Mucosa of descending colon (tissue), 3 donors: Measurements from ENCODE around the gene ARHGAP26. TPM values are rescaled to one million over a fixed set of nuclear protein-coding genes. Genes with fewer than 3 reads are reported as not detected.

ENCODE experiments used
- ATAC-seq: fragments of 200-7000 bp; cut with Tn5 transposase; one replicate; pipeline ENCODE4 v1.9.1; 2020; ENCODE audit warnings: mild to moderate bottlenecking, moderate library complexity
- DNase-seq, 3 donors: peaks; one replicate each; pipeline ENCODE4 v3.0.0-alpha.2; 2020
- H3K36me3 ChIP-seq: fragments of 200-600 bp; one replicate; pipeline ENCODE4 v1.8.0; 2021; ENCODE audit warnings: low read depth, mild to moderate bottlenecking
- H3K4me1 ChIP-seq: fragments of 200-600 bp; one replicate; pipeline ENCODE4 v1.8.0; 2021; ENCODE audit warnings: low read depth, mild to moderate bottlenecking
- H3K4me3 ChIP-seq: fragments of 200-600 bp; one replicate; pipeline ENCODE4 v1.8.0; 2021; ENCODE audit warnings: mild to moderate bottlenecking
- H3K9me3 ChIP-seq: fragments of 200-600 bp; one replicate; pipeline ENCODE4 v1.8.0; 2021; ENCODE audit warnings: mild to moderate bottlenecking
- intact Hi-C, 2 donors: fragments of 100-400 bp; cut with DNase I in 1 of 2; cut with micrococcal nuclease in 1 of 2; formaldehyde crosslinking; loops; one replicate each; pipeline versions ENCODE4 v1.11.0 to v1.11.1; 2022; cut with DNase I, micrococcal nuclease
- total RNA-seq, 3 donors: library from RNA; stranded (reverse); fragmentation: NEBNext Ultra II Directional in 2 of 3; extraction: Animal tissue kit (Norgen Biotek cat#: 25700) in 2 of 3; gene quantifications; one replicate each; pipeline versions ENCODE4 v1.2.1 to v1.2.4, GENCODE V29; 2021 to 2023
- TF ChIP-seq, protein P1 (sequence below): fragments of 200-600 bp; IDR thresholded peaks from one replicate; pipeline ENCODE4 v1.8.0; 2022; ENCODE audit warnings: antibody characterized with exemption, mild to moderate bottlenecking
- donor health status: DM: no; HTN: no; CAD: no; lungs with moderate emphysema.
- donor health status: DM: no; HTN: no; CAD: no.
- donor health status: DM: no; HTN: yes; CAD: no.

Gene ARHGAP26
- total RNA-seq, 3 donors from 2014 or later: 52.9 to 96.0 (median 67.8) TPM

DNA sequence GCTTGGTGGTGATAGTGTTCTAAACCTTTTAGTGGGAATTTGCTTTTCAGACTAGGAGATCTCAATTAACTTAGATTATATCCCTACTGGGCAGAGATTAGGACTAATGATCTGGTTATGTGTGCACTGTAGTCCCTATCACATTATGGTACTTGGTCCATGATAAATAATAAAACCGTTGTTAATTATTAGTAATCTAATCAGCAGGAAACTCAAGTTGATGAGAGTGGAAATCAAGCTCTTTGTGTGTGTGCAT, 262.3 kb downstream of the ARHGAP26 start:
- H3K4me3 ChIP-seq: no peak overlapping the region
- no peaks in the 10 kb centered on the region for H3K9me3 ChIP-seq
- DNase-seq (no peak), ATAC-seq (no peak)
- no peaks in the 10 kb centered on the region for H3K4me1 ChIP-seq
- intact Hi-C loops: no loop called here
- TF ChIP-seq, protein P1, sequence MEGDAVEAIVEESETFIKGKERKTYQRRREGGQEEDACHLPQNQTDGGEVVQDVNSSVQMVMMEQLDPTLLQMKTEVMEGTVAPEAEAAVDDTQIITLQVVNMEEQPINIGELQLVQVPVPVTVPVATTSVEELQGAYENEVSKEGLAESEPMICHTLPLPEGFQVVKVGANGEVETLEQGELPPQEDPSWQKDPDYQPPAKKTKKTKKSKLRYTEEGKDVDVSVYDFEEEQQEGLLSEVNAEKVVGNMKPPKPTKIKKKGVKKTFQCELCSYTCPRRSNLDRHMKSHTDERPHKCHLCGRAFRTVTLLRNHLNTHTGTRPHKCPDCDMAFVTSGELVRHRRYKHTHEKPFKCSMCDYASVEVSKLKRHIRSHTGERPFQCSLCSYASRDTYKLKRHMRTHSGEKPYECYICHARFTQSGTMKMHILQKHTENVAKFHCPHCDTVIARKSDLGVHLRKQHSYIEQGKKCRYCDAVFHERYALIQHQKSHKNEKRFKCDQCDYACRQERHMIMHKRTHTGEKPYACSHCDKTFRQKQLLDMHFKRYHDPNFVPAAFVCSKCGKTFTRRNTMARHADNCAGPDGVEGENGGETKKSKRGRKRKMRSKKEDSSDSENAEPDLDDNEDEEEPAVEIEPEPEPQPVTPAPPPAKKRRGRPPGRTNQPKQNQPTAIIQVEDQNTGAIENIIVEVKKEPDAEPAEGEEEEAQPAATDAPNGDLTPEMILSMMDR: no peak
- no peaks in the 10 kb centered on the region for H3K36me3 ChIP-seq

DNA sequence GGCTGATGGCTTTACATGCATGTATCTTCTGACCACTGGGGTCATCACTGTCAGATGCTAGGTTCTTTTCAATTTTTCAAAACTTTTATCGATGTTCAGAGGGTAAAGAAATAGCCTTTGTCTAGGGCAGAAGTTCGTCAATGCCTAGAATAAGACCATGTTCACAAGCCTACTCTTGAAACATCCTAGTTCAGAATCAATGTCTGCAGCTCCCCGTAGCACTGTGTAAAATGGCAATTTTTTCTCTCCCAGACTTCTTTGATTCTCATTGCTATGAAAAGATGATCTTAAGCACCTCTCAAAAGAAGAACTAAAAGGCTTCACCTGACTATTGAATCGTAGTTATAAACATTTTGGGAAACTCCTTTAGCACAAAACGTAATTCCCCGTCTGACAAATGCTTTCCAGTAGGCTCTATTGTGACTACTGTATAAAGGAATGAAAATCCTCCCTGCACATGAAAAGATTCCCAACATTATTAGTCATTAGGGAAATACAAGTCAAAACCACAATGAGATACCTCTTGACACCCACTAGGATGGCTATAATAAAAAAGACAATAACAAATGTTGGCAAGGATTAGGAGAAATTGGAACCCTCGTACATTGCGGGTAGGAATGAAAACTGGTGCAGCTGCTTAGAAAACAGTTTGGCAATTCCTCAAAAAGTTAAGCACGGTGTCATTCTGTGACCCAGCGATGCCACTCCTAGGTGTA, 263.5 kb downstream of the ARHGAP26 start:
- Histone ChIP-seq H3K9me3 (no peaks in the 10 kb centered on the region), H3K4me1 (no peaks in the 10 kb centered on the region), H3K36me3 (no peaks in the 10 kb centered on the region), H3K4me3 (no peak overlapping the region)
- intact Hi-C loops: no loop called here
- TF ChIP-seq, protein P1: no peak
- DNase-seq (no peak), ATAC-seq (no peak)

DNA sequence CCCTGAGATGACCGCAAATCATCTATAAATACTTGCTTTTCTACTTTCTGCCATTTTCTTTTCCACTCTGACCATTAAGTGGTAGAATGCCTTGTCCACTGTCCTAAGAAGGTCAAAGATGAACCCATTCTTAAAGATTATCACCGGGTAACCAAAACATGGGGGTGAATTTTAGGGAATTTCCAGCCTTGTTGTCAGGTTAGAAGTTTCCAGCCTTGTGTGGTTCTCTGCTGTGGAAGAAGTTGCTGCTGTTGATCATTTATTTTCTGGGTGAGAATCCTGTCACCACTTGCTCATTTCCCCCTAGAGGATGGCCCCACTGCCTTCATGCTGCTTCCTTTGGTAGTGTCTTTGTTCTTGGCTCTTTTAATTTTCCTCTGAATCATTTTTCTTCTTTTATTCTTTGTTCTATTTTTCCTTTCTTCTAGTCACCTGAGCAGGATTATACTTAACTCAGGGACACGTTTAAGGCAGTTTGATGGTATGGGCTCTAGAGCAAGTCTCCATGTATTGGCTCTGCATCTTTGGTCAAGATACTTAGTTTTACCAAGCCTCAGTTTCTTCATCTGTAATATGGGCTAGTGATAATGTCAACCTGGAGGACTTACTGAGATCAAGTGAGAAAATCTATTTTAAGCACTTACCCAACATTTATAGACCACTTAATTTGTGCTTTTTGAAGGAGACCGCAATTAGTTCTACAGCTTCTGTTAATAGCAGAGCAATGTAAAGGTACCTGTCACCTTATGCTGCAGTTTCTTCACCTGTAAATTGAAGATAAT, 266.2 kb downstream of the ARHGAP26 start:
- intact Hi-C loops: no loop called here
- no peaks in the 10 kb centered on the region for H3K4me1 ChIP-seq
- H3K36me3 ChIP-seq: no peaks in the 10 kb centered on the region
- ATAC-seq (no peak), DNase-seq (no peak)
- TF ChIP-seq, protein P1: no peak
- H3K4me3 ChIP-seq: no peak overlapping the region
- H3K9me3 ChIP-seq: no peaks in the 10 kb centered on the region

DNA sequence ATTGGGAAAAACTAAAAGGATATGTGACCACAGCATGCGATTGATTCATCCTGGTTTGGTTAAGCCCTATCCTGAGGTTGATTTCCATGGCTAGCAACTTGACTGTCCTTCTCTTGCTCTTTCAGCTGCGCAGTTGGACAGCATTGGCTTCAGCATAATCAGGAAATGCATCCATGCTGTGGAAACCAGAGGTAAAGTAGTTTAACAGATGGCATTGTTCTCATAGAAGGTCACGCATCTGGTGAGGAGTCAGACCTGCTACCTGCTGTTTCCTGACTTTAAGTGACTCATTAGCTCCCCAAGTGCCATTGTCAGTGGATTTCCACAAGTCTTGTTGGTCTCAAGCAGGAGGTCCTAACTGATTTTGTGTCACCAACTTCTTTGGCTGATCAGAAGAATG, 266.9 kb downstream of the ARHGAP26 start:
- Histone ChIP-seq H3K36me3 (no peaks in the 10 kb centered on the region), H3K9me3 (no peaks in the 10 kb centered on the region), H3K4me1 (no peaks in the 10 kb centered on the region), H3K4me3 (no peak overlapping the region)
- ATAC-seq (no peak), DNase-seq (no peak)
- intact Hi-C loops: no loop called here
- TF ChIP-seq, protein P1: no peak

DNA sequence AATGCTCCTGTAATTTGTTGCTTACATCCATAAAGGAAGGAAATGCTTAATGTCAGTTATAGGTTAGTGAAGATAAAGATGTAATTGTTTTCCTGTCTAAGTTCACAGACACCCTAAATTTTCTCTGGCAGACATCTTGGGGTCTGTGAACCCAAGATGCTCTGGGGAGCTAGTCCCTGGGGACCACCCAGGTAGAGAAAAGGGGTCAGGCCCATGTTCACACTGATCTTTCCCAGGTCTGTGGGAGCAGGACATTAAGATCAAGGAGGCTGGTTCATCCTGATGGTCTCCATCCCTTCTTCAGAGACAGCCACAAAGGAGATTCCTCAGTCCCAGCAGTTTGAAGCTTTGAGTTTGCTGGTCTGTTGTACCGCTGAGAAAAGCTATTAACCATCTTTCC, 267.5 kb downstream of the ARHGAP26 start:
- no peak for ATAC-seq
- TF ChIP-seq, protein P1: no peak
- no peak for DNase-seq
- H3K9me3 ChIP-seq: no peaks in the 10 kb centered on the region
- H3K4me1 ChIP-seq: no peaks in the 10 kb centered on the region
- intact Hi-C loops: no loop called here
- H3K36me3 ChIP-seq: no peaks in the 10 kb centered on the region
- no peak overlapping the region for H3K4me3 ChIP-seq
